Caco-2 (cell line): ENCODE measurements around the gene SMARCA4. TPM values are rescaled to one million over a fixed set of nuclear protein-coding genes. Genes with fewer than 3 reads are reported as not detected.

Experiments
- BruUV-seq: library from RNA; stranded (reverse); fragments of 400-500 nt; replicated peaks from 2 replicates; lab custom pipeline; 2021; lab: Mats Ljungman, UMichigan
- CTCF ChIA-PET: fragments of 300-600 bp; sonication (Branson Sonifier 250); formaldehyde crosslinking; loops from one replicate; lab custom pipeline; 2022; ENCODE audit warnings: antibody characterized with exemption; lab: Charles Lee
- POLR2A ChIA-PET: fragments of 300-600 bp; sonication (Branson Sonifier 250); formaldehyde crosslinking; loops from one replicate; lab custom pipeline; 2022; ENCODE audit warnings: antibody characterized with exemption; lab: Charles Lee
- DNase-seq, 2 experiments: peaks; one replicate each; pipeline versions ENCODE4 v3.0.0 to v3.0.0-alpha.2; 2020 to 2022
- H3K27me3 ChIP-seq: replicated peaks from 2 replicates; pipeline ENCODE4 v1.6.0; 2011; ENCODE audit warnings: low read length; ENCODE audit not compliant: control insufficient read depth, insufficient read depth
- H3K36me3 ChIP-seq: 2 replicates; pipeline ENCODE4 v1.5.1; 2011; ENCODE audit warnings: low read length; ENCODE audit not compliant: control insufficient read depth, insufficient read depth
- H3K4me1 ChIP-seq: fragments of 250-450 bp; sonication (Bioruptor Pico); 2 replicates; pipeline ENCODE4 v1.5.1; 2020; ENCODE audit warnings: mild to moderate bottlenecking
- H3K4me3 ChIP-seq: 2 replicates; pipeline ENCODE4 v1.5.1; 2011; ENCODE audit warnings: low read depth, mild to moderate bottlenecking, control low read depth, low read length
- H3K9me3 ChIP-seq: fragments of 250-450 bp; sonication (Bioruptor Pico); 2 replicates; pipeline ENCODE4 v1.5.1; 2020; ENCODE audit warnings: mild to moderate bottlenecking, moderate library complexity
- H3K27ac Mint-ChIP-seq: one replicate; pipeline ENCODE4 v1.8.0; 2022; ENCODE audit warnings: mixed read lengths; ENCODE audit not compliant: unreplicated experiment
- H3K27me3 Mint-ChIP-seq: one replicate; pipeline ENCODE4 v1.8.0; 2022; ENCODE audit warnings: mixed read lengths; ENCODE audit not compliant: insufficient read depth, unreplicated experiment
- H3K36me3 Mint-ChIP-seq: one replicate; pipeline ENCODE4 v1.8.0; 2022; ENCODE audit warnings: mild to moderate bottlenecking, mixed read lengths; ENCODE audit not compliant: insufficient read depth, unreplicated experiment
- H3K4me1 Mint-ChIP-seq: one replicate; pipeline ENCODE4 v1.8.0; 2022; ENCODE audit warnings: low read depth, mixed read lengths; ENCODE audit not compliant: unreplicated experiment
- H3K4me3 Mint-ChIP-seq: one replicate; pipeline ENCODE4 v1.8.0; 2022; ENCODE audit warnings: mild to moderate bottlenecking, moderate library complexity, mixed read lengths; ENCODE audit not compliant: unreplicated experiment
- H3K9me3 Mint-ChIP-seq: one replicate; pipeline ENCODE4 v1.8.0; 2022; ENCODE audit warnings: mixed read lengths; ENCODE audit not compliant: unreplicated experiment
- CTCF ChIP-seq, 2 experiments: fragments of 200-600 bp in 1 of 2; IDR thresholded peaks; 1 replicate in 1 of 2; 2 replicates in 1 of 2; pipeline versions ENCODE4 v1.5.1 to v1.8.0; 2011 to 2022; ENCODE audit warnings: antibody characterized with exemption in 1 of 2, control low read depth in 1 of 2, inconsistent platforms in 1 of 2, low read depth in 1 of 2, low read length in 1 of 2, mild to moderate bottlenecking in 1 of 2, moderate library complexity in 1 of 2; ENCODE audit not compliant: insufficient read depth in 1 of 2, severe bottlenecking in 1 of 2, unreplicated experiment in 1 of 2
- intact Hi-C: fragments of 100-400 bp; cut with micrococcal nuclease; formaldehyde crosslinking; loops from one replicate; pipeline ENCODE4 v1.10.0; 2022; ENCODE audit not compliant: unreplicated experiment
- total RNA-seq: library from RNA; stranded (reverse); gene quantifications from 2 replicates; pipeline ENCODE4 v1.2.3, GENCODE V29; 2022

The SMARCA4 gene
- total RNA-seq, 1 experiment from 2014 or later: 171 TPM

- intact Hi-C loops: no loop called here
- Histone ChIP-seq H3K4me1 (no peaks in the 10 kb centered on the region), H3K36me3 (peaks cover 4% of the 10 kb centered on the region), H3K27me3 (no peaks in the 10 kb centered on the region), H3K9me3 (no peaks in the 10 kb centered on the region), H3K4me3 (no peak overlapping the region)
- H3K9me3 Mint-ChIP-seq: no peaks in the 10 kb centered on the region
- H3K27ac Mint-ChIP-seq: no peak overlapping the region
- CTCF ChIA-PET: interaction anchor here (1.6 kb wide), 1 partner anchor 76 kb away, joined by 9 read pairs; no protein-coding TSS in a partner anchor
- no peaks in the 10 kb centered on the region for H3K4me1 Mint-ChIP-seq
- H3K4me3 Mint-ChIP-seq: no peak overlapping the region
- no peak for TF ChIP-seq CTCF (IDR thresholded peaks at IDR 0.05; ENCODE audit: insufficient read depth in 1 of 2, low read depth in 1 of 2, low read length in 1 of 2, severe bottlenecking in 1 of 2, unreplicated experiment in 1 of 2)
- DNase-seq: no peak
- no peaks in the 10 kb centered on the region for H3K27me3 Mint-ChIP-seq
- no TSS peak for BruUV-seq
- POLR2A ChIA-PET: no interaction called here
- peaks cover 95% of the 10 kb centered on the region for H3K36me3 Mint-ChIP-seq
These were observed 51.7 kb downstream of the SMARCA4 start for GRCh38 chr19:11012507-11012906.

- H3K9me3 ChIP-seq: no peaks in the 10 kb centered on the region
- intact Hi-C loops: no loop called here
- H3K4me1 ChIP-seq: peaks cover 9% of the 10 kb centered on the region; the same call in 1 of the 2 replicates
- Mint-ChIP-seq H3K4me3 (no peak overlapping the region), H3K4me1 (peaks cover 11% of the 10 kb centered on the region), H3K27me3 (no peaks in the 10 kb centered on the region), H3K9me3 (no peaks in the 10 kb centered on the region), H3K27ac (no peak overlapping the region), H3K36me3 (peaks cover 94% of the 10 kb centered on the region)
- DNase-seq: no peak
- H3K4me3 ChIP-seq: no peak overlapping the region
- ChIA-PET CTCF (interaction anchor here (0.6 kb wide), 1 partner anchor 77 kb away, joined by 8 read pairs; no protein-coding TSS in a partner anchor), POLR2A (no interaction called here)
- no peaks in the 10 kb centered on the region for H3K27me3 ChIP-seq
- no TSS peak for BruUV-seq
- no peak for TF ChIP-seq CTCF (IDR thresholded peaks at IDR 0.05; ENCODE audit: insufficient read depth in 1 of 2, low read depth in 1 of 2, low read length in 1 of 2, severe bottlenecking in 1 of 2, unreplicated experiment in 1 of 2)
- H3K36me3 ChIP-seq: peaks cover 4% of the 10 kb centered on the region; the same call in 1 of the 2 replicates
These were observed 52.9 kb downstream of the SMARCA4 start for GRCh38 chr19:11013771-11014170.

- Histone ChIP-seq H3K9me3 (no peaks in the 10 kb centered on the region), H3K27me3 (no peaks in the 10 kb centered on the region), H3K4me1 (peaks cover 10% of the 10 kb centered on the region; the same call in 1 of the 2 replicates), H3K4me3 (no peak overlapping the region), H3K36me3 (peaks cover 4% of the 10 kb centered on the region; the same call in 1 of the 2 replicates)
- POLR2A ChIA-PET: no interaction called here
- DNase-seq: no peak
- CTCF ChIA-PET: interaction anchor here (0.6 kb wide), 1 partner anchor 78 kb away, joined by 8 read pairs; no protein-coding TSS in a partner anchor
- Mint-ChIP-seq H3K9me3 (no peaks in the 10 kb centered on the region), H3K27ac (no peak overlapping the region), H3K27me3 (no peaks in the 10 kb centered on the region), H3K4me3 (no peak overlapping the region), H3K36me3 (peaks cover 91% of the 10 kb centered on the region), H3K4me1 (peaks cover 13% of the 10 kb centered on the region)
- intact Hi-C loops: no loop called here
- BruUV-seq: no TSS peak
- TF ChIP-seq CTCF (IDR thresholded peaks at IDR 0.05; ENCODE audit: insufficient read depth in 1 of 2, low read depth in 1 of 2, low read length in 1 of 2, severe bottlenecking in 1 of 2, unreplicated experiment in 1 of 2): no peak
These were observed 53.6 kb downstream of the SMARCA4 start for GRCh38 chr19:11014403-11014911.
